Keratinocyte (primary cell): ENCODE data around the gene SPTLC2. TPM values are rescaled to one million over a fixed set of nuclear protein-coding genes. Genes with fewer than 3 reads are reported as not detected.

Experiments used
- DNase-seq: peaks from one replicate; pipeline ENCODE4 v3.0.0-alpha.2; 2011; ENCODE audit warnings: low read depth, missing footprints, low spot score
- FAIRE-seq: peaks from 2 replicates; lab custom pipeline; 2011; peaks lifted over from hg19 to GRCh38; lab: Jason Lieb, UNC
- H2AFZ ChIP-seq: 2 replicates; pipeline ENCODE4 v1.6.0; 2012; ENCODE audit warnings: low read length, control low read depth, inconsistent platforms; ENCODE audit not compliant: control insufficient read depth
- H3K27ac ChIP-seq: 2 replicates; pipeline ENCODE4 v1.5.1; 2011; ENCODE audit warnings: low read length; ENCODE audit not compliant: control insufficient read depth, insufficient read depth
- H3K27me3 ChIP-seq: 3 replicates; pipeline ENCODE4 v1.6.0; 2011; ENCODE audit warnings: low read length; ENCODE audit not compliant: control insufficient read depth, insufficient read depth; ENCODE audit errors: extremely low read depth
- H3K36me3 ChIP-seq, 2 experiments: 2 replicates in 1 of 2; 3 replicates in 1 of 2; pipeline ENCODE4 v1.5.1; 2011; ENCODE audit warnings: low read length in 2 of 2, mild to moderate bottlenecking in 1 of 2; ENCODE audit not compliant: control insufficient read depth in 2 of 2, insufficient read depth in 2 of 2; ENCODE audit errors: extremely low read depth in 1 of 2
- H3K4me1 ChIP-seq: 3 replicates; pipeline ENCODE4 v1.5.1; 2011; ENCODE audit warnings: low read length; ENCODE audit not compliant: control insufficient read depth, insufficient read depth; ENCODE audit errors: extremely low read depth
- H3K4me2 ChIP-seq: 3 replicates; pipeline ENCODE4 v1.6.0; 2011; ENCODE audit warnings: low read depth, low read length; ENCODE audit not compliant: control insufficient read depth, insufficient read depth; ENCODE audit errors: extremely low read depth
- H3K4me3 ChIP-seq, 3 experiments: fragments of 200-600 bp in 1 of 3; sonication (generic) in 1 of 3; 2 replicates in 2 of 3; 3 replicates in 1 of 3; pipeline ENCODE4 v1.5.1; 2011 to 2016; ENCODE audit warnings: low read length in 3 of 3, mild to moderate bottlenecking in 3 of 3, control low read depth in 2 of 3, inconsistent platforms in 1 of 3, low read depth in 1 of 3, mixed read lengths in 1 of 3, mixed run types in 1 of 3, moderate library complexity in 1 of 3; ENCODE audit not compliant: control insufficient read depth in 2 of 3, insufficient read depth in 2 of 3; ENCODE audit errors: extremely low read depth in 1 of 3
- H3K79me2 ChIP-seq: 2 replicates; pipeline ENCODE4 v1.6.0; 2012; ENCODE audit warnings: low read length; ENCODE audit not compliant: control insufficient read depth, insufficient read depth
- H3K9ac ChIP-seq: 3 replicates; pipeline ENCODE4 v1.6.0; 2011; ENCODE audit warnings: low read length; ENCODE audit not compliant: control insufficient read depth, insufficient read depth; ENCODE audit errors: extremely low read depth
- H3K9me1 ChIP-seq: 3 replicates; pipeline ENCODE4 v1.6.0; 2011; ENCODE audit warnings: low read length; ENCODE audit not compliant: control insufficient read depth, insufficient read depth; ENCODE audit errors: extremely low read depth
- H3K9me3 ChIP-seq: 2 replicates; pipeline ENCODE4 v1.5.1; 2012; ENCODE audit warnings: low read depth, low read length; ENCODE audit not compliant: control insufficient read depth
- H4K20me1 ChIP-seq: 3 replicates; pipeline ENCODE4 v1.6.0; 2011; ENCODE audit warnings: low read length; ENCODE audit not compliant: control insufficient read depth, insufficient read depth; ENCODE audit errors: extremely low read depth
- EZH2 ChIP-seq: IDR thresholded peaks from one replicate; pipeline ENCODE4 v1.6.1; 2012; ENCODE audit warnings: inconsistent platforms, mild to moderate bottlenecking, low read length, moderate library complexity
- dilution Hi-C: fragments of 300-500 bp; cut with MboI; formaldehyde crosslinking; loops from one replicate; pipeline ENCODE4 v1.7.0; 2020; ENCODE audit warnings: low sequenced_read_pairs; ENCODE audit not compliant: extremely low pct_ligation_motif_present
- polyA plus RNA-seq, 5 experiments: library from polyadenylated mRNA; depleted of rRNA in 3 of 5; stranded (reverse) in 3 of 5; stranded (forward) in 1 of 5; unstranded in 1 of 5; fragments of >200 nt; gene quantifications; 1 replicate in 1 of 5; 2 replicates in 3 of 5; 3 replicates in 1 of 5; pipeline versions ENCODE4 v1.2.1 to v1.2.3, GENCODE V29; 2011 to 2012; ENCODE audit warnings: missing spikeins in 2 of 5, low read depth in 1 of 5, low replicate concordance in 1 of 5
- TF ChIP-seq, protein P1 (sequence below), 3 experiments: IDR thresholded peaks in 1 of 3; conservative IDR thresholded peaks in 1 of 3; optimal IDR thresholded peaks in 1 of 3; 2 replicates in 2 of 3; 3 replicates in 1 of 3; pipeline versions ENCODE3 to v1.5.1; 2011; ENCODE audit warnings: low read length in 3 of 3, mild to moderate bottlenecking in 3 of 3, moderate library complexity in 2 of 3, control low read depth in 1 of 3, inconsistent platforms in 1 of 3; ENCODE audit not compliant: insufficient read depth in 2 of 3; ENCODE audit errors: extremely low read depth in 1 of 3

SPTLC2 gene
- polyA plus RNA-seq, 1 donor (not counting 4 experiments of a cell fraction or from before 2014, with no cell fraction given): 46.8 TPM

DNA sequence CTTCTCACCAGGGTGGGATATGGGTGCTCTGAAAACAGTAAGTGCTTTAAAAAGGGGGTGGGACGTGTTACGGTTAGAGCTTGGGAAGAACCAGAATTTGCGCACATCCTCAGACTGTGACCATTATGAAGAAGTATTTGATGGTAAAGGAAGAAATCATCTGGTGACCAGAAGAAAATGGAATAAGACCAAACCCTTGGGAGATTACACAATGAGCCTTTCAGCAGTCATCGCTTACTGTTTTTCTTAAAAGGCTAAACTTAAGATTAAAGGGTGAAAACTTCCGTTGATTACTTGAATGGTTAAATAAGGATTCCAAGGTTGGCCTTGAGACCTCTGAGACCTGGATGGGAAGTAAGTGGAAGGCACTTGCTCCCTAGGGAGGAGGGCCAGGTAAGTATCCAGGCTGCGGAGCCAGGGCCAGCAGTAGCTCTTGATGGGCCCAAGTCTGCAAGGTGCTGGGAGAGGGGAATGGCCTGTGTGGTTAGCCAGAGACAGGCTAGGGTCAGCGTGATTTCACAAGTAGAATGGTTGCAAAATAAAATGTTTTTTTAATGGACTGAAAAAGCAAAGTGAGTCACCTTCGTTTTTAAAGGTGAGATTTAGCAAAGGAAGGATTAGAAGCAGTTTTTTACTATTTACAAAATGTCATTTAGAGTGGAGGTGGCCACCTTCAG is 104.8 kb downstream of the SPTLC2 start:
- Histone ChIP-seq H3K27me3 (no peaks in the 10 kb centered on the region), H3K4me1 (no peaks in the 10 kb centered on the region), H2AFZ (no peak overlapping the region), H4K20me1 (no peaks in the 10 kb centered on the region), H3K9me3 (no peaks in the 10 kb centered on the region), H3K36me3 (peaks cover 11 to 26% of the 10 kb centered on the region in 2 experiments), H3K9ac (no peak overlapping the region), H3K27ac (no peak overlapping the region), H3K4me3 (no peak overlapping the region), H3K9me1 (no peaks in the 10 kb centered on the region), H3K4me2 (no peak overlapping the region), H3K79me2 (no peaks in the 10 kb centered on the region)
- dilution Hi-C loops: no loop called here
- DNase-seq (no peak), FAIRE-seq (no peak)
- no peak for TF ChIP-seq EZH2
- TF ChIP-seq, protein P1, sequence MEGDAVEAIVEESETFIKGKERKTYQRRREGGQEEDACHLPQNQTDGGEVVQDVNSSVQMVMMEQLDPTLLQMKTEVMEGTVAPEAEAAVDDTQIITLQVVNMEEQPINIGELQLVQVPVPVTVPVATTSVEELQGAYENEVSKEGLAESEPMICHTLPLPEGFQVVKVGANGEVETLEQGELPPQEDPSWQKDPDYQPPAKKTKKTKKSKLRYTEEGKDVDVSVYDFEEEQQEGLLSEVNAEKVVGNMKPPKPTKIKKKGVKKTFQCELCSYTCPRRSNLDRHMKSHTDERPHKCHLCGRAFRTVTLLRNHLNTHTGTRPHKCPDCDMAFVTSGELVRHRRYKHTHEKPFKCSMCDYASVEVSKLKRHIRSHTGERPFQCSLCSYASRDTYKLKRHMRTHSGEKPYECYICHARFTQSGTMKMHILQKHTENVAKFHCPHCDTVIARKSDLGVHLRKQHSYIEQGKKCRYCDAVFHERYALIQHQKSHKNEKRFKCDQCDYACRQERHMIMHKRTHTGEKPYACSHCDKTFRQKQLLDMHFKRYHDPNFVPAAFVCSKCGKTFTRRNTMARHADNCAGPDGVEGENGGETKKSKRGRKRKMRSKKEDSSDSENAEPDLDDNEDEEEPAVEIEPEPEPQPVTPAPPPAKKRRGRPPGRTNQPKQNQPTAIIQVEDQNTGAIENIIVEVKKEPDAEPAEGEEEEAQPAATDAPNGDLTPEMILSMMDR (optimal IDR thresholded peaks at IDR 0.05 in 1 of 3, IDR thresholded peaks at IDR 0.05 in 1 of 3, conservative IDR thresholded peaks at IDR 0.05 in 1 of 3; ENCODE audit: extremely low read depth in 1 of 3, insufficient read depth in 2 of 3, low read length in 3 of 3): no peak

DNA sequence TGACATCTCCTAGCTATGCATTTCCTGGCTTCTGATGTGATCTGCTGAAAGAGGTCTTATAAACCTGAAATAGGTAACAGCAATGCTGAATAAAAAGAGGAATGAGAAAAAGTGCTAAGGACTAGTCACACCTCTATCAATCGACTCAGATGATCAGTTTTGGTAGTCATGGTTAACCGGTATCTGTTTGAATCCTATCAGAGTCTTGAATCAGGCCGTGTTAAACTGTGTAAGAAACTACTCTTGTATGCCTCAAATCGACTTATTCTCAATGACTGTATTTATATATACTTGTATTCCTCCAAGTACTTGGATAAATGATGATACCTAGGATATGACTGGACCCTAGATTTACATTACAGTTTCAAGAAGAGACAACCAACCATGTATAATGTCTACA is 107.1 kb downstream of the SPTLC2 start:
- peaks cover 11 to 32% of the 10 kb centered on the region in 2 experiments for H3K36me3 ChIP-seq
- no peak overlapping the region for H2AFZ ChIP-seq
- H3K9me3 ChIP-seq: no peaks in the 10 kb centered on the region
- TF ChIP-seq, protein P1 (optimal IDR thresholded peaks at IDR 0.05 in 1 of 3, IDR thresholded peaks at IDR 0.05 in 1 of 3, conservative IDR thresholded peaks at IDR 0.05 in 1 of 3; ENCODE audit: extremely low read depth in 1 of 3, insufficient read depth in 2 of 3, low read length in 3 of 3): no peak
- no peak for TF ChIP-seq EZH2
- H3K4me3 ChIP-seq: no peak overlapping the region
- no peak overlapping the region for H3K4me2 ChIP-seq
- no peak overlapping the region for H3K27ac ChIP-seq
- no peaks in the 10 kb centered on the region for H3K79me2 ChIP-seq
- FAIRE-seq (no peak), DNase-seq (no peak)
- H3K9me1 ChIP-seq: no peaks in the 10 kb centered on the region
- H3K4me1 ChIP-seq: no peaks in the 10 kb centered on the region
- dilution Hi-C loops: no loop called here
- H3K27me3 ChIP-seq: no peaks in the 10 kb centered on the region
- no peak overlapping the region for H3K9ac ChIP-seq
- no peaks in the 10 kb centered on the region for H4K20me1 ChIP-seq
